K562 (cell line): Measurements from ENCODE around the gene FNDC4. TPM values are rescaled to one million over a fixed set of nuclear protein-coding genes. Genes with fewer than 3 reads are reported as not detected.

Experiments used
- ARID4B ChIP-seq: sonication (generic); formaldehyde crosslinking; IDR thresholded peaks from 2 replicates; pipeline ENCODE4 v1.8.0; 2022; ENCODE audit warnings: mild to moderate bottlenecking, missing genetic modification reagents
- CBX8 ChIP-seq: fragments of 200-600 bp; sonication (generic); IDR thresholded peaks from 2 replicates; pipeline ENCODE4 v1.6.1; 2012; ENCODE audit warnings: borderline replicate concordance, mixed run types, low read depth, mild to moderate bottlenecking, moderate library complexity, mixed read lengths, low read length, control low read depth, inconsistent platforms; ENCODE audit not compliant: poor library complexity, severe bottlenecking; ENCODE audit errors: extremely low read depth
- FOXJ2 ChIP-seq: fragments of 200-800 bp; sonication (Bioruptor generic); IDR thresholded peaks from 2 replicates; pipeline ENCODE4 v1.6.1; 2016; ENCODE audit warnings: missing genetic modification characterization, missing compliant biosample characterization
- JUN ChIP-seq, 2 experiments: sonication (generic) in 1 of 2; formaldehyde crosslinking in 1 of 2; IDR thresholded peaks; 2 replicates each; pipeline versions ENCODE4 v1.6.1 to v1.8.0; 2012 to 2022; ENCODE audit warnings: borderline replicate concordance in 2 of 2, mild to moderate bottlenecking in 2 of 2, improper control_type of control experiment in 1 of 2, low read depth in 1 of 2, low read length in 1 of 2, missing genetic modification reagents in 1 of 2
- KHSRP ChIP-seq: fragments of 450-650 bp; IDR thresholded peaks from 2 replicates; pipeline ENCODE4 v1.6.1; 2017
- PCBP2 ChIP-seq: fragments of 200-400 bp; formaldehyde crosslinking; IDR thresholded peaks from 2 replicates; pipeline ENCODE4 v1.6.1; 2018; ENCODE audit warnings: low read length, low read depth, mild to moderate bottlenecking, moderate library complexity; ENCODE audit not compliant: poor library complexity, severe bottlenecking
- POLR2A ChIP-seq: fragments of 450-650 bp; conservative IDR thresholded peaks from 2 replicates; pipeline ENCODE4 v1.6.1; 2016
- polyA plus RNA-seq, 8 experiments: library from polyadenylated mRNA; depleted of rRNA in 4 of 8; stranded (reverse) in 5 of 8; unstranded in 3 of 8; fragments of >200 nt; fragmentation: Nextera tagmentation in 2 of 8; fragmentation: Illumina TruSeq in 1 of 8; extraction: Ambion mirVana in 2 of 8; extraction: Trizol in 1 of 8; gene quantifications; 2 replicates each; pipeline versions ENCODE4 v1.2.1 to v1.2.3, GENCODE V29; 2011 to 2014; ENCODE audit warnings: inconsistent platforms in 1 of 8, missing spikeins in 1 of 8
- total RNA-seq, 7 experiments: library from RNA; depleted of rRNA in 6 of 7; stranded (reverse); fragments of >200 nt in 6 of 7; fragmentation: Illumina TruSeq in 2 of 7; extraction: Trizol in 2 of 7; gene quantifications; 2 replicates each; pipeline versions ENCODE4 v1.2.1 to v1.2.3, GENCODE V29; 2011 to 2021; ENCODE audit warnings: low replicate concordance in 1 of 7

FNDC4 gene
- total and polyA plus RNA-seq, 9 of the 15 experiments (the other 6 are each of a cell fraction or from before 2014, with no cell fraction given), result 0.28 to 4.9 (median 2.3) TPM

- TF ChIP-seq POLR2A, result peak; percentile 86
- peak; percentile 99 for TF ChIP-seq ARID4B
- no peak for TF ChIP-seq PCBP2
- no peak for TF ChIP-seq CBX8
- TF ChIP-seq FOXJ2 (tag), result peak; percentile 95
- TF ChIP-seq JUN (IDR thresholded peaks at IDR 0.05; ENCODE audit: borderline replicate concordance, low read depth, low read length), result peak; percentile 69; the same call in 1 of the 2 replicates
- no peak for TF ChIP-seq JUN (CRISPR knock-in tag; IDR thresholded peaks at IDR 0.05; ENCODE audit: borderline replicate concordance)
- peak; percentile 83 for TF ChIP-seq KHSRP
These were observed 5.3 kb downstream of the FNDC4 start, which contains the start of gene IFT172 (continued) for GRCh38 chr2:27489498-27490397.
